GM19239 (cell line): ENCODE measurements around the gene FNDC8.
"Not testable (repeated sequence)": the region's sequence is repeated elsewhere in the genome, so short reads cannot be mapped to it uniquely, and the experiment has no call there.

Experiments
- DNase-seq: peaks from one replicate; pipeline ENCODE4 v3.0.0; 2011; ENCODE audit warnings: low spot score; ENCODE audit not compliant: insufficient read length
- FAIRE-seq: peaks from 2 replicates; lab custom pipeline; 2011; peaks lifted over from hg19 to GRCh38; lab: Jason Lieb, UNC

The FNDC8 gene

DNA sequence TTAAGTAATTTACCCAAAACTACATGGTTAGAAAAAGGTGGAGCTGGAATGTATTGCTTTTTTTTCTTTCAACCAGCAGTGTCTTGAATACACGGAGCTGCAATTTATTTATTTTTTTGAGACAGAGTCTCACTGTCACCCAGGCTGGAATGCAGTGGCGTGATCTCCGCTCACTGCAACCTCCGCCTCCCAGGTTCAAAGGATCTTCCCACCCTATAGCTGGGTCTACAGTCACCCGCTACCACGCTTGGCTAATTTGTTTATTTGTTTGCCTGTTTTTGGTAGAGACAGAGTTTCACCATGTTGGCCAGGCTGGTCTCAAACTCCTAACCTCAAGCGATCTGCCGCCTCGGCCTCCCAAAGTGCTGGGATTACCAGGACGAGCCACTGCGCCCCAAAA, 30.7 kb upstream of the FNDC8 start:
- not testable (repeated sequence) for DNase-seq, FAIRE-seq

GRCh38 chr17:35094902-35095301, 26.5 kb upstream of the FNDC8 start:
- FAIRE-seq (no peak), DNase-seq (no peak)

GRCh38 chr17:35095741-35096140, 25.7 kb upstream of the FNDC8 start:
- DNase-seq = no peak
- FAIRE-seq = no peak

- FAIRE-seq = no peak
- DNase-seq = no peak
Measured at GRCh38 chr17:35097776-35098175, 23.6 kb upstream of the FNDC8 start.

DNA sequence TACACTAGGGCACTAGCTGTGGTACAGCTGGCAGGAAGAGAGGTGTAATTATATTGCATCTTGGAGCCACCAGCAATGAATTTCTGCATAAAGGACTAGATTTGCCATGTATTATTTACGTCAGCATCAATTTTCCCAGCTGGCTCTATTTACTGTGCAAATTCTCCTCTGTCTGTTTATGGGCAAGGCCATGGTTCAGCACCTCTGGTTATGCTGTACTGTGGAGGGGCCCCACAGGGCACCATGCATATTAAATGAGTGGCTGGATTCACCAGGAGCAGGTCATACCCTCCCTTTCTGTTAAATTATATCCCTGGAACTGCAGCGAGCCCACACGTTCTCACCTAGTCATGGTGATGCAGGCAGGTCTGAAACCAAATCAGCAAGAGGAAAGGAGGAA, 21.5 kb upstream of the FNDC8 start:
- FAIRE-seq = no peak
- no peak for DNase-seq

- DNase-seq (no peak), FAIRE-seq (no peak)
Measured at GRCh38 chr17:35101036-35101435, 20.4 kb upstream of the FNDC8 start.

- DNase-seq (no peak), FAIRE-seq (no peak)
Measured at GRCh38 chr17:35101725-35102124, 19.7 kb upstream of the FNDC8 start.

DNA sequence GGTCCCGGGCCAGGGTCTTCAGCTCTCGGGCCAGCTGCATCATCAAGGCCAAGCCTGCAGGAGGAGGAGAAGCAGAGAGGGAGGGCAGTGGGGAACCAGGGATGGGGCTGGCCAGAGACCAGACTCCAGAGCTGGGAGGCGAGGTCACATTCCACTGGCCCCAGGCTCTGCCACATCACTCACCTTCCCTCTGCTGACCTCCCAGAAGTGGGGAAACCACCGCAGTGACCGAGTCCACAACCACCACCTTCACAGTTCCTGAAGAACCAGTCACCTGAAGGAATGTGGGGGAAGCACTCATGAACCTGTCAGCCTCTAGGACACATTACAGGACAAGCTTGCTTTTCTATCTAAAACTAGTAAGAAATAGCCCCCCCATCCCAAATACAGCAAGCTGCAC, 18.1 kb upstream of the FNDC8 start:
- no peak for FAIRE-seq
- DNase-seq = no peak

DNA sequence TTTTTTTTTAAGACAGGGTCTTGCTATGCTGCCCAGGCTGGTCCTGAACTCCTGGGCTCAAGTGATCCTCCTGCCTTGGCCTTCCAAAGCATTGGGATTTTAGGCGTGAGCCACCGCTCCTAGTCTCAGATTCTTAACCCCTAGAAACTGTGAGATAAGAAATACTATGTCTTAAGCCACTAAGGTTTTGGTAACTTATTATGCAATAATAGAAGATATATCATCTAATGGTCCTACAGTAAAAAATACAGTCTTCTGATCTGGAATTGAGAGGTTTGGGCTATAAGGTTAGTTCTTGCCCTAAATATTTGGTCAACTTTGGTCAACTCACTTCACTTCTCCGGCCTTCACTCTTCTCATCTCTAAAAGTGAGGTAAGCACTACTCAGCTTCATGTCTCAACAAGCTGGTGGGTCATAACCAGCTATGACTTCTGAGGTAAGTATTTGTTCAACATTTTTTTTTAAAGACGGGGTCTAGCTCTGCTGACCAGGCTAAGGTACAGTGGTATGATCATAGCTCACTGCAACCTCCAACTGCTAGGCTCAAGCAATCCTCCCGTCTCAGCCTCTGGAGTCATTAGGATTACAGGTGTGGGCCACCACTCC, 16.5 kb upstream of the FNDC8 start:
- DNase-seq (no peak), FAIRE-seq (no peak)

GRCh38 chr17:35110791-35111190, 10.6 kb upstream of the FNDC8 start:
- not testable (repeated sequence) for DNase-seq, FAIRE-seq

DNA sequence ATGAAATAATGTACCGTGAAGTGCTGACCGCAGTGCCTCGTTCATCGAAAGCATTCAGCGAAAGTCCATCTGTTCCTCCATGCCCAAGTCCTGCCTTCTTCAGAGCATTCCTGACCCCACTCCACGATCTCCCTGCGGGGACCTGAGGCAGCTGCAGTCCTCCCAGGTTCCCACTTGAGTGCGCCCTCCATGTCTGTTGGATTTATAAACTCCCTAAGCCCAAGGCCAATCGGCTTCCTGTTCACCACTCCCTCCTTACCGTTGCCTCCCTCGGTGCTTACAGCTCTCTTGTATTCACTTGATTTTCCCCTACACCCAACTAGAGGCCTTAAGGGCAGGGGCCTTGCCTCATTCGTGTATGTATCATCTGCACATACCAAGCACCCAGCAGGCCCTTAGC, 4.6 kb upstream of the FNDC8 start:
- DNase-seq = no peak
- FAIRE-seq = no peak

DNA sequence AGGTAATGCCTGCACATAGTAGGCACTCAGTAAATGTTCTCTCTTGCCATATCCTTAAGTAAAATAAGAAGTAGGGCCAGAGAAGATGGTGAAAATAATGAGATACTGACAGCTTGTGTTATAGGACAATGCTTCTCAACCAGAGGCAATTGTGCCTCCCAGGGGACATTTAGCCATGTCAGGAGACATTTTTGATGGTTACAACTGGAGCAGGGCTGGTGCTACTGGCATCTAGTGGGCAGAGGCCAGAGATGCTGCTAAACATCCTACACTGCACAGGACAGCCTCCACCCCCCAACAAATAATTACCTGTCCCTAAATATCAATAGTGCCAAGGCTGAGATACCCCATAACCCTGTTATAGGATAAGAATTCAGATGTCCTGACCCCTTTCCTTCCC, 3.4 kb upstream of the FNDC8 start:
- DNase-seq = no peak
- no peak for FAIRE-seq

- FAIRE-seq = peak; percentile 84
- peak; percentile 90 for DNase-seq
Measured at GRCh38 chr17:35119370-35120165, 1.8 kb upstream of the FNDC8 start, which contains the start of gene RAD51D. Gene RAD51D, minus strand, starts transcription at chr17:35119860. Its CDS starts 247 bp downstream, at chr17:35119613.

- DNase-seq (no peak), FAIRE-seq (no peak)
Measured at GRCh38 chr17:35127751-35128514, 6.5 kb downstream of the FNDC8 start.

- FAIRE-seq = no peak
- no peak for DNase-seq
Measured at GRCh38 chr17:35129154-35129972, 7.9 kb downstream of the FNDC8 start.

- FAIRE-seq (no peak), DNase-seq (no peak)
Measured at GRCh38 chr17:35129973-35130351, 8.5 kb downstream of the FNDC8 start.

DNA sequence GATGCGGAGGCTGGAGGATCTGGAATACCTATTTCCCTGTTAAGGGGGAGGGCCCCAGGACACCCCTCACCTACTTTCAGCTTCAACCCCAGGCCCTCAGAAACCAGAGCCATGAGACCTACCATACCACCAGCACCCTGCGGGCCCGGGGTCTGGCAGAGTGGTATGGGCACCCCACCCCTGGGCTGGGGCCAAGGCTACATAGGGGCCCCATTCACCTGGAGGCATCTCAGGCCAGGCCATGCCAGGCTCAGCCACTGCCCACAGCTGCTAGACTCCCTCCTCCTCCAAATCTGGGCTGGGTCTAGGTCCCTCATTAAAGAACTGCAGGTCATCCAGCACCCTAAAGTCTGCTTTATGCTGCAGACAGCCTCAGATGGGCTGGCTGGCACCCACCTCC, 9.0 kb downstream of the FNDC8 start:
- FAIRE-seq (no peak), DNase-seq (no peak)

- FAIRE-seq (no peak), DNase-seq (no peak)
Measured at GRCh38 chr17:35132099-35132498, 10.7 kb downstream of the FNDC8 start.

- FAIRE-seq (no peak), DNase-seq (no peak)
Measured at GRCh38 chr17:35132816-35133550, 11.6 kb downstream of the FNDC8 start.

- no peak for FAIRE-seq
- DNase-seq = no peak
Measured at GRCh38 chr17:35135322-35135721, 13.9 kb downstream of the FNDC8 start.
